ENCODE results near the gene TCF15.

- TF ChIP-seq, protein P1, sequence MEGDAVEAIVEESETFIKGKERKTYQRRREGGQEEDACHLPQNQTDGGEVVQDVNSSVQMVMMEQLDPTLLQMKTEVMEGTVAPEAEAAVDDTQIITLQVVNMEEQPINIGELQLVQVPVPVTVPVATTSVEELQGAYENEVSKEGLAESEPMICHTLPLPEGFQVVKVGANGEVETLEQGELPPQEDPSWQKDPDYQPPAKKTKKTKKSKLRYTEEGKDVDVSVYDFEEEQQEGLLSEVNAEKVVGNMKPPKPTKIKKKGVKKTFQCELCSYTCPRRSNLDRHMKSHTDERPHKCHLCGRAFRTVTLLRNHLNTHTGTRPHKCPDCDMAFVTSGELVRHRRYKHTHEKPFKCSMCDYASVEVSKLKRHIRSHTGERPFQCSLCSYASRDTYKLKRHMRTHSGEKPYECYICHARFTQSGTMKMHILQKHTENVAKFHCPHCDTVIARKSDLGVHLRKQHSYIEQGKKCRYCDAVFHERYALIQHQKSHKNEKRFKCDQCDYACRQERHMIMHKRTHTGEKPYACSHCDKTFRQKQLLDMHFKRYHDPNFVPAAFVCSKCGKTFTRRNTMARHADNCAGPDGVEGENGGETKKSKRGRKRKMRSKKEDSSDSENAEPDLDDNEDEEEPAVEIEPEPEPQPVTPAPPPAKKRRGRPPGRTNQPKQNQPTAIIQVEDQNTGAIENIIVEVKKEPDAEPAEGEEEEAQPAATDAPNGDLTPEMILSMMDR (IDR thresholded peaks at IDR 0.05) = no peak
- no peak for TF ChIP-seq POLR2A (IDR thresholded peaks at IDR 0.05)
Measured at GRCh38 chr20:605237-605636, 4.9 kb downstream of the TCF15 start.
